HepG2 (cell line): ENCODE results near the gene BICDL1. TPM values are rescaled to one million over a fixed set of nuclear protein-coding genes. Genes with fewer than 3 reads are reported as not detected.

ENCODE experiments used
- ATF7 ChIP-seq, 2 experiments: fragments of 450-650 bp in 1 of 2; sonication (generic) in 1 of 2; formaldehyde crosslinking in 1 of 2; IDR thresholded peaks; 2 replicates each; pipeline versions ENCODE4 v1.4.0 to v1.6.1; 2016 to 2020; ENCODE audit warnings: antibody characterized with exemption in 1 of 2, mild to moderate bottlenecking in 1 of 2, missing genetic modification reagents in 1 of 2
- CBX1 ChIP-seq: IDR thresholded peaks from one replicate; pipeline ENCODE4 v1.6.1; 2016; ENCODE audit warnings: antibody characterized with exemption, low read depth
- DPF2 ChIP-seq: sonication (generic); formaldehyde crosslinking; IDR thresholded peaks from 2 replicates; pipeline ENCODE4 v1.4.0; 2020; ENCODE audit warnings: mild to moderate bottlenecking, low read depth, missing genetic modification reagents, borderline replicate concordance
- HMG20A ChIP-seq: IDR thresholded peaks from 2 replicates; pipeline ENCODE4 v1.6.1; 2016; ENCODE audit warnings: borderline replicate concordance
- ISX ChIP-seq: sonication (generic); formaldehyde crosslinking; conservative IDR thresholded peaks from 2 replicates; pipeline ENCODE4 v1.5.0; 2020; ENCODE audit warnings: missing genetic modification reagents
- NFE2L2 ChIP-seq: fragments of 150-350 bp; IDR thresholded peaks from 2 replicates; pipeline ENCODE4 v1.6.1; 2014; ENCODE audit warnings: low read length
- NFKBIZ ChIP-seq: IDR thresholded peaks from 2 replicates; pipeline ENCODE4 v1.6.1; 2018; ENCODE audit warnings: missing genetic modification reagents, missing compliant biosample characterization
- PHB2 ChIP-seq: fragments of 450-650 bp; IDR thresholded peaks from 2 replicates; pipeline ENCODE4 v1.6.1; 2018; ENCODE audit not compliant: partially characterized antibody
- POGZ ChIP-seq: sonication (generic); formaldehyde crosslinking; IDR thresholded peaks from 2 replicates; pipeline ENCODE4 v1.4.0; 2020; ENCODE audit warnings: mild to moderate bottlenecking, missing genetic modification reagents
- PRMT3 ChIP-seq: sonication (generic); formaldehyde crosslinking; IDR thresholded peaks from 2 replicates; pipeline ENCODE4 v1.8.1; 2022; ENCODE audit warnings: low read depth, mild to moderate bottlenecking, moderate library complexity, missing genetic modification reagents, borderline replicate concordance
- SIN3B ChIP-seq: fragments of 150-350 bp; IDR thresholded peaks from 2 replicates; pipeline ENCODE4 v1.6.1; 2014; ENCODE audit warnings: low read length
- ZMYM2 ChIP-seq: sonication (generic); formaldehyde crosslinking; IDR thresholded peaks from 2 replicates; pipeline ENCODE4 v1.8.0; 2022; ENCODE audit warnings: mild to moderate bottlenecking, missing genetic modification reagents
- ZMYM4 ChIP-seq: sonication (generic); formaldehyde crosslinking; IDR thresholded peaks from 2 replicates; pipeline ENCODE4 v1.8.1; 2023; ENCODE audit warnings: mild to moderate bottlenecking, missing genetic modification reagents
- ZNF563 ChIP-seq: sonication (generic); formaldehyde crosslinking; IDR thresholded peaks from 2 replicates; pipeline ENCODE4 v1.8.0; 2022; ENCODE audit warnings: mild to moderate bottlenecking, moderate library complexity, missing genetic modification reagents
- ZNF597 ChIP-seq: sonication (generic); formaldehyde crosslinking; IDR thresholded peaks from 2 replicates; pipeline ENCODE4 v1.5.0; 2020; ENCODE audit warnings: missing genetic modification reagents
- ZNF772 ChIP-seq: sonication (generic); formaldehyde crosslinking; IDR thresholded peaks from 2 replicates; pipeline ENCODE4 v1.5.0; 2020; ENCODE audit warnings: mild to moderate bottlenecking, missing genetic modification reagents
- ZNF775 ChIP-seq: sonication (generic); formaldehyde crosslinking; IDR thresholded peaks from 2 replicates; pipeline ENCODE4 v1.4.0; 2020; ENCODE audit warnings: missing genetic modification reagents, mild to moderate bottlenecking, moderate library complexity, borderline replicate concordance
- ZNF83 ChIP-seq: sonication (generic); formaldehyde crosslinking; IDR thresholded peaks from 2 replicates; pipeline ENCODE4 v1.4.0; 2020; ENCODE audit warnings: missing genetic modification reagents, mild to moderate bottlenecking, borderline replicate concordance
- ZSCAN20 ChIP-seq: sonication (generic); formaldehyde crosslinking; IDR thresholded peaks from 2 replicates; pipeline ENCODE4 v1.4.0; 2020; ENCODE audit warnings: missing genetic modification reagents, mild to moderate bottlenecking, borderline replicate concordance
- polyA plus RNA-seq, 8 experiments: library from polyadenylated mRNA; depleted of rRNA in 3 of 8; stranded (reverse) in 7 of 8; unstranded in 1 of 8; fragments of >200 nt; fragmentation: Illumina TruSeq in 4 of 8; extraction: Trizol in 4 of 8; gene quantifications; 2 replicates each; pipeline versions ENCODE4 v1.2.1 to v1.2.3, GENCODE V29; 2011 to 2016; ENCODE audit warnings: low read depth in 4 of 8, missing spikeins in 1 of 8, mixed read lengths in 1 of 8; ENCODE audit not compliant: insufficient read depth in 1 of 8
- total RNA-seq, 5 experiments: library from RNA; depleted of rRNA; stranded (reverse); fragments of >200 nt; fragmentation: Illumina TruSeq; extraction: Trizol; gene quantifications; 2 replicates each; pipeline ENCODE4 v1.2.3, GENCODE V29; 2016; ENCODE audit warnings: low read depth in 1 of 5
- TF ChIP-seq, protein P1 (sequence below), 2 experiments: sonication (generic) in 1 of 2; formaldehyde crosslinking in 1 of 2; IDR thresholded peaks; 2 replicates each; pipeline versions ENCODE4 v1.4.0 to v1.6.1; 2016 to 2020; ENCODE audit warnings: borderline replicate concordance in 1 of 2, low read depth in 1 of 2, mild to moderate bottlenecking in 1 of 2, missing genetic modification reagents in 1 of 2
- TF ChIP-seq, protein P2 (sequence below): sonication (generic); formaldehyde crosslinking; IDR thresholded peaks from 2 replicates; pipeline ENCODE4 v1.9.0; 2021; ENCODE audit warnings: missing genetic modification reagents, borderline replicate concordance

Gene BICDL1
- total and polyA plus RNA-seq, 2 of the 13 experiments (the other 11 are each of a cell fraction or from before 2014, with no cell fraction given): 3.6 to 9.7 TPM

DNA sequence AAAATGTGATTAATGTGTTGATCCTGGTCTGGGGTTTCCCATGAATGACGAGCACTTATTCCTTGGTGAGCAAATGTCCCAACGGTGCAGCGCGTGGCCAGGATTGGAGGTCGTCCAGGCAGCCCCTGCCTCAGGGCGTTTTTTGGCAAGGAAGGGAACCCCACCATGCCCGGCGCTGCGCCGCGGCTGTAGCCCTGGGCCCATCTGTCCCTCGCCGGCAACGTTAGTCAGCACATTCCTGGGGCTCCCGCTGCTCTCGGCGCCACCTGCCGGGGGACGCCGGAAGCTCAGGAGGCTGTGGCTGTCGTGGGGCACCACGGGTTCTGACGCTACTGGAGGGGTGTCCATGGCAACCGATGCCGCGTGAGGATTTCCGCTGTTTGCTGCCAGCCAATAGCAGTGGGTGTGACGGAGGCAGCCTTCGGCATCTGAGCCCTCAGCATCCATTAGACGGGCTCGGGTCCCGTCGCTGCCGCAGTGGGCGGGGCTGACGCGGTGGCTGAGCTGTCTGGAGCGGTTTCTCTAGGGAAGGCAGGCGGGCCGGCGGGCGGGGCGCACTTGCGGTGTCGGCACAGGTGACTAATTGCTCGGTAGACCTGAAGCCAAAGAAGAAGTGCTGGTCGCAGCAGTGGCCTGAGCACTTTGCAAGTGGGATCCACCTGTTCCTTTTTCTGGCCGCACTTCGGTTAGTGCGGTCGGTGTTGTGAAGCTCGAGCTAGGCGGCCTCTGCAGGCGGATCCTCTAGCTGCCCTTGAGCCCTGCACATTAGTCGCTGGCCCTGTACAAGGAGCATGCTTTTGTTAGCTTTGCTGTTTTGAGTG is 98.0 kb downstream of the BICDL1 start (continued):
- TF ChIP-seq HMG20A (CRISPR knock-in tag) (peak; percentile 20; the same call in 1 of the 2 replicates), NFE2L2 (peak; percentile 90), ZMYM4 (CRISPR knock-in tag) (peak; percentile 87), ZMYM2 (CRISPR knock-in tag) (no peak), ZNF772 (CRISPR knock-in tag) (peak; percentile 88; the same call in 1 of the 2 replicates), ZSCAN20 (CRISPR knock-in tag) (peak; percentile 51; the same call in 1 of the 2 replicates), CBX1 (peak; percentile 86), ATF7 (IDR thresholded peaks at IDR 0.05) (no peak), ATF7 (CRISPR knock-in tag; IDR thresholded peaks at IDR 0.05) (no peak), ZNF83 (no peak), ZNF563 (CRISPR knock-in tag) (peak; percentile 15; the same call in 1 of the 2 replicates), PHB2 (no peak), NFKBIZ (no peak), POGZ (peak; percentile 88), PRMT3 (CRISPR knock-in tag) (no peak), ZNF597 (no peak), DPF2 (no peak), ISX (no peak), ZNF775 (CRISPR knock-in tag) (no peak), SIN3B (peak; percentile 22; the same call in 1 of the 2 replicates)
- TF ChIP-seq, protein P1, sequence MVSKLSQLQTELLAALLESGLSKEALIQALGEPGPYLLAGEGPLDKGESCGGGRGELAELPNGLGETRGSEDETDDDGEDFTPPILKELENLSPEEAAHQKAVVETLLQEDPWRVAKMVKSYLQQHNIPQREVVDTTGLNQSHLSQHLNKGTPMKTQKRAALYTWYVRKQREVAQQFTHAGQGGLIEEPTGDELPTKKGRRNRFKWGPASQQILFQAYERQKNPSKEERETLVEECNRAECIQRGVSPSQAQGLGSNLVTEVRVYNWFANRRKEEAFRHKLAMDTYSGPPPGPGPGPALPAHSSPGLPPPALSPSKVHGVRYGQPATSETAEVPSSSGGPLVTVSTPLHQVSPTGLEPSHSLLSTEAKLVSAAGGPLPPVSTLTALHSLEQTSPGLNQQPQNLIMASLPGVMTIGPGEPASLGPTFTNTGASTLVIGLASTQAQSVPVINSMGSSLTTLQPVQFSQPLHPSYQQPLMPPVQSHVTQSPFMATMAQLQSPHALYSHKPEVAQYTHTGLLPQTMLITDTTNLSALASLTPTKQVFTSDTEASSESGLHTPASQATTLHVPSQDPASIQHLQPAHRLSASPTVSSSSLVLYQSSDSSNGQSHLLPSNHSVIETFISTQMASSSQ (IDR thresholded peaks at IDR 0.05; ENCODE audit: low read depth): no peak
- TF ChIP-seq, protein P1 (CRISPR knock-in tag; IDR thresholded peaks at IDR 0.05; ENCODE audit: borderline replicate concordance): peak; percentile 56; the same call in 1 of the 2 replicates
- TF ChIP-seq, protein P2, sequence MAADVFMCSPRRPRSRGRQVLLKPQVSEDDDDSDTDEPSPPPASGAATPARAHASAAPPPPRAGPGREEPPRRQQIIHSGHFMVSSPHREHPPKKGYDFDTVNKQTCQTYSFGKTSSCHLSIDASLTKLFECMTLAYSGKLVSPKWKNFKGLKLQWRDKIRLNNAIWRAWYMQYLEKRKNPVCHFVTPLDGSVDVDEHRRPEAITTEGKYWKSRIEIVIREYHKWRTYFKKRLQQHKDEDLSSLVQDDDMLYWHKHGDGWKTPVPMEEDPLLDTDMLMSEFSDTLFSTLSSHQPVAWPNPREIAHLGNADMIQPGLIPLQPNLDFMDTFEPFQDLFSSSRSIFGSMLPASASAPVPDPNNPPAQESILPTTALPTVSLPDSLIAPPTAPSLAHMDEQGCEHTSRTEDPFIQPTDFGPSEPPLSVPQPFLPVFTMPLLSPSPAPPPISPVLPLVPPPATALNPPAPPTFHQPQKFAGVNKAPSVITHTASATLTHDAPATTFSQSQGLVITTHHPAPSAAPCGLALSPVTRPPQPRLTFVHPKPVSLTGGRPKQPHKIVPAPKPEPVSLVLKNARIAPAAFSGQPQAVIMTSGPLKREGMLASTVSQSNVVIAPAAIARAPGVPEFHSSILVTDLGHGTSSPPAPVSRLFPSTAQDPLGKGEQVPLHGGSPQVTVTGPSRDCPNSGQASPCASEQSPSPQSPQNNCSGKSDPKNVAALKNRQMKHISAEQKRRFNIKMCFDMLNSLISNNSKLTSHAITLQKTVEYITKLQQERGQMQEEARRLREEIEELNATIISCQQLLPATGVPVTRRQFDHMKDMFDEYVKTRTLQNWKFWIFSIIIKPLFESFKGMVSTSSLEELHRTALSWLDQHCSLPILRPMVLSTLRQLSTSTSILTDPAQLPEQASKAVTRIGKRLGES (CRISPR knock-in tag): no peak
